Spleen (tissue), 11 donors: Measurements from ENCODE around the gene COBL. TPM values are rescaled to one million over a fixed set of nuclear protein-coding genes. Genes with fewer than 3 reads are reported as not detected.

Experiments used
- DNase-seq: peaks from one replicate; pipeline ENCODE4 v3.0.0-alpha.2; 2020
- H3K27ac ChIP-seq, 8 donors: fragments of 200-600 bp; sonication (generic) in 7 of 8; 1 replicate in 4 of 8; 2 replicates in 4 of 8; pipeline versions ENCODE4 v1.5.0 to v1.8.0; 2016 to 2021; ENCODE audit warnings: inconsistent platforms in 4 of 8, mild to moderate bottlenecking in 4 of 8, moderate library complexity in 1 of 8
- H3K27me3 ChIP-seq, 7 donors: fragments of 200-600 bp; sonication (generic) in 6 of 7; replicated peaks in 1 of 7; 1 replicate in 4 of 7; 2 replicates in 3 of 7; pipeline versions ENCODE4 v1.5.0 to v1.8.0; 2016 to 2021; ENCODE audit warnings: inconsistent platforms in 3 of 7, mild to moderate bottlenecking in 1 of 7
- H3K36me3 ChIP-seq, 6 donors: fragments of 200-600 bp; sonication (generic) in 5 of 6; 1 replicate in 4 of 6; 2 replicates in 2 of 6; pipeline versions ENCODE4 v1.5.0 to v1.8.0; 2016 to 2021; ENCODE audit warnings: inconsistent platforms in 2 of 6
- H3K4me1 ChIP-seq, 6 donors: fragments of 200-600 bp; sonication (generic) in 5 of 6; 1 replicate in 3 of 6; 2 replicates in 3 of 6; pipeline versions ENCODE4 v1.5.0 to v1.8.0; 2016 to 2021; ENCODE audit warnings: inconsistent platforms in 3 of 6
- H3K4me3 ChIP-seq, 8 donors: fragments of 200-600 bp; sonication (generic) in 7 of 8; 1 replicate in 4 of 8; 2 replicates in 4 of 8; pipeline versions ENCODE4 v1.5.0 to v1.8.0; 2016 to 2021; ENCODE audit warnings: inconsistent platforms in 4 of 8, mild to moderate bottlenecking in 4 of 8, moderate library complexity in 2 of 8
- H3K9me3 ChIP-seq, 8 donors: fragments of 200-600 bp; sonication (generic) in 7 of 8; 1 replicate in 4 of 8; 2 replicates in 4 of 8; pipeline versions ENCODE4 v1.5.0 to v1.8.0; 2016 to 2021; ENCODE audit warnings: inconsistent platforms in 4 of 8
- POLR2A ChIP-seq, 3 donors: fragments of 450-650 bp; IDR thresholded peaks; one replicate each; pipeline ENCODE4 v1.5.1; 2017; ENCODE audit warnings: antibody characterized with exemption in 3 of 3, mild to moderate bottlenecking in 1 of 3
- POLR2AphosphoS5 ChIP-seq, 3 donors: sonication (generic); formaldehyde crosslinking; IDR thresholded peaks; one replicate each; pipeline ENCODE4 v1.5.1; 2017; ENCODE audit warnings: antibody characterized with exemption in 3 of 3
- WGBS, 5 donors: extraction: QIAGEN DNeasy Blood & Tissue Kit in 3 of 5; methylation state at CpG; one replicate each; pipeline versions ENCODE4 v1.1.5 to v1.1.7; 2013 to 2018; 5-methylcytosine and 5-hydroxymethylcytosine counted together
- intact Hi-C: fragments of 100-400 bp; cut with DNase I; formaldehyde crosslinking; loops from one replicate; pipeline ENCODE4 v1.15.0; 2023; ENCODE audit warnings: low total_unique reads
- polyA plus RNA-seq, 3 donors: library from polyadenylated mRNA; stranded (reverse); fragments of 200-250 nt; gene quantifications; one replicate each; pipeline ENCODE4 v1.2.1, GENCODE V29; 2013
- total RNA-seq, 7 donors: library from RNA; depleted of rRNA in 3 of 7; stranded (reverse); fragments of >200 nt in 3 of 7; fragmentation: NEBNext Ultra II Directional in 4 of 7; extraction: Animal tissue kit (Norgen Biotek cat#: 25700) in 4 of 7; gene quantifications; one replicate each; pipeline versions ENCODE4 v1.1.0 to v1.2.1, GENCODE V29; 2016 to 2021
- TF ChIP-seq, protein P1 (sequence below), 11 experiments: fragments of 200-600 bp in 7 of 11; fragments of 450-650 bp in 4 of 11; sonication (generic) in 4 of 11; IDR thresholded peaks in 8 of 11; conservative IDR thresholded peaks in 3 of 11; 1 replicate in 7 of 11; 2 replicates in 4 of 11; pipeline versions ENCODE4 v1.4.0 to v1.8.0; 2016 to 2021; ENCODE audit warnings: antibody characterized with exemption in 11 of 11, inconsistent platforms in 4 of 11, mild to moderate bottlenecking in 1 of 11
- donor health status: healthy with polysubstance abuse.
- donor health status: DM: no; HTN: no; CAD: no; lungs with moderate emphysema.
- donor health status: DM: no; HTN: no; CAD: no.
- donor health status: Bipolar disorder and iron deficiency.
- donor health status: healthy.
- donor health status: DM: no; HTN: no; CAD: no.
- donor health status: DM: yes; HTN: yes; CAD: no.

Gene COBL
- total and polyA plus RNA-seq, 10 donors = 0.09 to 0.80 (median 0.57) TPM; not detected in 1

DNA sequence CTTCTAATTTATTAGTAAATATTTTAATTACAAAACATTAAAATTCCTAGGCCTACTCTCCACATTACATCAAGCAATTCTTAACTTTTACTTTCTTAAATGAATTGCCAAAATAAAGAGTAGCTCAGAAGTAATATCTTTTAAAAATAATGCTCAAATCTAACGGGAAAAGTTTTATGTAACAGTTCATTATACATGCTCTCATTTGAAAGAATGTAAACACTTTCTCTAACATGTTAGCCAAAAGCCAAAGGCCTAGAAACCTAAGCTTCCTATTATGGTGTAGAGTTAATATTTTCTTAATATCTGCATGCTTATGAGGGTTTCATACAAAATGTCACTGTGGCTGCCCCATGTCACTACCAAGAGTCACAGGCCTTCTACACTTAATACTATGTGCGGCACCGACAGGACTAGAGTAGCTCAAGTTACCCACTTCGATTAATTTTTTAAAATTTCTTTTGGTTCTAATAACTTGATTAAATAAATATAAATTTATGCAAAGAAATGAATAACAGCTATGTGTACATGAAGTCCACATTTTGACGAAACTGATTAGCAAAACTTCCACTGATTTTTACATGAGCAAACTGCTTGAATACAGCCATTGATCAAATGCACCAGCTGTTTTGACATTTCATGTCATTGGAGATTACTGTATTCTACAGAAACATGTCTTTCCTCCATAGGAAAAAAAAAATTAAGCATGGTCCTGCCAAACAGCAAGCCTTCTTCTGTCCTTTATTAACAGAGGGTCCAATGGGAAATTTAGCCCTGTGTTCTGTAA lies 3.5 kb downstream of the COBL start:
- Histone ChIP-seq H3K27ac (no peak overlapping the region), H3K4me3 (no peak overlapping the region), H3K4me1 (peaks cover 0 to 24% (median 18%) of the 10 kb centered on the region in 6 donors), H3K36me3 (no peaks in the 10 kb centered on the region), H3K27me3 (peaks cover 0 to 45% (median 22%) of the 10 kb centered on the region in 7 donors), H3K9me3 (no peaks in the 10 kb centered on the region)
- intact Hi-C loops = no loop called here
- TF ChIP-seq, protein P1, sequence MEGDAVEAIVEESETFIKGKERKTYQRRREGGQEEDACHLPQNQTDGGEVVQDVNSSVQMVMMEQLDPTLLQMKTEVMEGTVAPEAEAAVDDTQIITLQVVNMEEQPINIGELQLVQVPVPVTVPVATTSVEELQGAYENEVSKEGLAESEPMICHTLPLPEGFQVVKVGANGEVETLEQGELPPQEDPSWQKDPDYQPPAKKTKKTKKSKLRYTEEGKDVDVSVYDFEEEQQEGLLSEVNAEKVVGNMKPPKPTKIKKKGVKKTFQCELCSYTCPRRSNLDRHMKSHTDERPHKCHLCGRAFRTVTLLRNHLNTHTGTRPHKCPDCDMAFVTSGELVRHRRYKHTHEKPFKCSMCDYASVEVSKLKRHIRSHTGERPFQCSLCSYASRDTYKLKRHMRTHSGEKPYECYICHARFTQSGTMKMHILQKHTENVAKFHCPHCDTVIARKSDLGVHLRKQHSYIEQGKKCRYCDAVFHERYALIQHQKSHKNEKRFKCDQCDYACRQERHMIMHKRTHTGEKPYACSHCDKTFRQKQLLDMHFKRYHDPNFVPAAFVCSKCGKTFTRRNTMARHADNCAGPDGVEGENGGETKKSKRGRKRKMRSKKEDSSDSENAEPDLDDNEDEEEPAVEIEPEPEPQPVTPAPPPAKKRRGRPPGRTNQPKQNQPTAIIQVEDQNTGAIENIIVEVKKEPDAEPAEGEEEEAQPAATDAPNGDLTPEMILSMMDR (IDR thresholded peaks at IDR 0.05 in 8 of 11, conservative IDR thresholded peaks at IDR 0.05 in 3 of 11) = no peak
- no peak for TF ChIP-seq POLR2AphosphoS5 (IDR thresholded peaks at IDR 0.05)
- no peak for TF ChIP-seq POLR2A (IDR thresholded peaks at IDR 0.05)
- 90 to 98% (median 95%) methylated on average over 5 of the region's 5 CpGs for WGBS, 5 donors
- DNase-seq = no peak

DNA sequence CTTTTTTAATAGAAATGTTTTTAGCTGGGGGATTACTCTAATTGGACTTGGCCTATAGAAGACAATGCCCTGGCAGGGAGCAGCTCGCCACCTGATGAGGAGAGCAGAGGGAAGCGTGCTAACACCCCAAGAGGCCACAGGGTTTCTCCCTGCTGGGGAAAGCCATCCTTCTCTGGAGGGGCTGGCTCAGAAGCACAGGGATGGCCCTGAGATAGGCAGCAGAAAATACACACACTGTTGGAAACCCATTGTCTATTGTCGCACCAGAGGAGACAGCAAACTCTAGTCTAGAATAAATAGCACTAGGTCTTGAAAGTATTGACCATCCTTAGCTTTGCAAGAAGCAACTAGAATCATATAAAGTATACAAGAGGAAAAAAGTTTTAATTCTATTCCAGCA lies 5.4 kb downstream of the COBL start:
- Histone ChIP-seq H3K4me1 (peaks cover 0 to 11% (median 10%) of the 10 kb centered on the region in 6 donors), H3K4me3 (no peak overlapping the region), H3K9me3 (no peaks in the 10 kb centered on the region), H3K27me3 (peaks cover 0 to 29% (median 10%) of the 10 kb centered on the region in 7 donors), H3K27ac (no peak overlapping the region), H3K36me3 (no peaks in the 10 kb centered on the region)
- TF ChIP-seq, protein P1 (IDR thresholded peaks at IDR 0.05 in 8 of 11, conservative IDR thresholded peaks at IDR 0.05 in 3 of 11) = no peak
- intact Hi-C loops = no loop called here
- DNase-seq = no peak
- 84 to 94% (median 93%) methylated on average over 3 of the region's 3 CpGs for WGBS, 5 donors

DNA sequence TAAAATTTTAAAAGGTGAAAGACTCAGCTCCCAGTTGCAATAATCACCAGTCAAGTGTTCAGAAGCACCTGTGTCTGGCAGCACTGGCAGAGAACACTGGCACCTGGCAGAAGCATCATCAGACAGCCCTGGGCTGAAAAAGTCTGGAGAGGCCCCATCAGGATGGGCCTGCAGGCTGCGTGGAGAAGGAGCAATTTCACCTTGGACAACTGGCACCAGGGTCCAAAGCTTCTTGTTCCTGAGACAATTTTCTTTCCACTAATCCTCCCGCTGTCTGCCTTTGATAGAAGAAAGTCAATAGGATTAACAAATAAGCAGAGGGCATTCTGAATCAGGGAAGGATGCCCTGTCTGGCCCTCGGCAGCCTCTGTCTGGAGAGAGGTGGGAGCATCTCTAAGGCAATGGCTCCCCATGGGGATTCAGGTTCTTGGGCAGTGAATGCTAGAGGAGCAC lies 6.5 kb downstream of the COBL start:
- 85 to 92% (median 89%) methylated on average over 3 of the region's 3 CpGs for WGBS, 5 donors
- Histone ChIP-seq H3K9me3 (no peaks in the 10 kb centered on the region), H3K36me3 (no peaks in the 10 kb centered on the region), H3K4me1 (peaks cover 0 to 1% (median under 1%) of the 10 kb centered on the region in 6 donors), H3K27me3 (peaks cover 0 to 18% (median under 1%) of the 10 kb centered on the region in 7 donors), H3K27ac (no peak overlapping the region), H3K4me3 (no peak overlapping the region)
- intact Hi-C loops = no loop called here
- no peak for TF ChIP-seq POLR2A (IDR thresholded peaks at IDR 0.05)
- TF ChIP-seq, protein P1 (IDR thresholded peaks at IDR 0.05 in 8 of 11, conservative IDR thresholded peaks at IDR 0.05 in 3 of 11) = no peak
- no peak for TF ChIP-seq POLR2AphosphoS5 (IDR thresholded peaks at IDR 0.05)
- no peak for DNase-seq

DNA sequence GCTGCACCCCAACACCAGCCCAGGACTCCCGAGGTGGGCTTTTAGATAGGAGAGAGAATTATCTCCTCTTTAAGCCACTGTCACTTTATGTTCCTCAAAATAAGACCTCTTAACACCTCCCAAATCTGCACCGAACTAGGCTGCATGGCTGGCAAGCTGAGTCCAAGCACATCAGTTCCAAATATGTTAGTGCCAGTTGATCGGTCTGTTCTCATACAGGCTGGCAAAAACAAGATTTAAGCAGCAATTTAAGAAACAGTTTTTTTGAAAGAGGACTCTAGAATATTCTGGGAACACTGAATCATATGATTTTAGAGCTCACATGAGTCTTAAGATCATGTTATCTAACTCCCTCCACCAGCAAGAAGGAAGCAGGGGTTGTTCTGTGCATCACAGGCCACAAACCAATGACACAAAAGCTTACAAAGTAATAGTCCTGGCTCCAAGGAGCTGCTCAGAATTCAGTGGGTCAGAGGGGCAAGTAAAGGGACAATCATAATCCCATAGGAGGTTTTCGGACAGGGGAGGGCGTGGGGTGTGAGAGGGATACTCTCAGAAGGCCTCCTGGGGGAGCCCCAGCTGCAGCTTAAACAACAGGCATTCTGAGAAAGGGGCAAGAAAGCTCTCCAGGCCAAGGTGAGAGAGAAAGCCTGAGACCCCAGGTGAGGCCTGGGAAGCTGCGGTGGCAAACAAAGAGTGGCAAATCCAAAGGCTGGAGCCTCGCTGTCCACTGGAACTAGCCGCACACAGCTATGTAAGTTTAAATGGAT lies 7.1 kb downstream of the COBL start:
- WGBS, 5 donors = 79 to 91% (median 85%) methylated on average over 8 of the region's 8 CpGs
- intact Hi-C loops = no loop called here
- Histone ChIP-seq H3K4me3 (no peak overlapping the region), H3K4me1 (no peaks in the 10 kb centered on the region), H3K9me3 (no peaks in the 10 kb centered on the region), H3K36me3 (no peaks in the 10 kb centered on the region), H3K27ac (no peak overlapping the region), H3K27me3 (peaks cover 0 to 12% (median 0%) of the 10 kb centered on the region in 7 donors)
- DNase-seq = no peak
- TF ChIP-seq POLR2A (IDR thresholded peaks at IDR 0.05) (no peak), POLR2AphosphoS5 (IDR thresholded peaks at IDR 0.05) (no peak)
- TF ChIP-seq, protein P1 (IDR thresholded peaks at IDR 0.05 in 8 of 11, conservative IDR thresholded peaks at IDR 0.05 in 3 of 11) = no peak
